Measurements from ENCODE around the gene CCSAP.

DNA sequence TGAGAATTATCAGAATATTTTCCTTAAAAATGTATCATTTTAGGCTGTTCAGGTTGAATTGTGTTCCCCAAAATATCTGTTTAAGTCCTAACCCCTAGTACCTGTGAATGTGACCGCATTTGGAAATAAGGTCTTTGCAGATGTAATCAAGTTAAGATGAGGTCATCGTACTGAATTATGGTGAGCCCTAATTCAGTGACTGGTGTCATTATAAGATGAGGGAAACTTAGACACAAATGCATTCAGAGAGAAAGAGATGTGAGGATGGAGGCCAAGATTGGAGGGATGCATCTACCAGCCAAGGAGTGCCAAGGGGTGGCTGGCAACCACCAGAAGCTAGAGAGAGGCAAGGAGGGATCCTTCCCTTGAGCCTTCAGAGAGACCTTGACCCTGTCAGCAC lies 67.8 kb downstream of the CCSAP start:
- TF ChIP-seq, protein P1, sequence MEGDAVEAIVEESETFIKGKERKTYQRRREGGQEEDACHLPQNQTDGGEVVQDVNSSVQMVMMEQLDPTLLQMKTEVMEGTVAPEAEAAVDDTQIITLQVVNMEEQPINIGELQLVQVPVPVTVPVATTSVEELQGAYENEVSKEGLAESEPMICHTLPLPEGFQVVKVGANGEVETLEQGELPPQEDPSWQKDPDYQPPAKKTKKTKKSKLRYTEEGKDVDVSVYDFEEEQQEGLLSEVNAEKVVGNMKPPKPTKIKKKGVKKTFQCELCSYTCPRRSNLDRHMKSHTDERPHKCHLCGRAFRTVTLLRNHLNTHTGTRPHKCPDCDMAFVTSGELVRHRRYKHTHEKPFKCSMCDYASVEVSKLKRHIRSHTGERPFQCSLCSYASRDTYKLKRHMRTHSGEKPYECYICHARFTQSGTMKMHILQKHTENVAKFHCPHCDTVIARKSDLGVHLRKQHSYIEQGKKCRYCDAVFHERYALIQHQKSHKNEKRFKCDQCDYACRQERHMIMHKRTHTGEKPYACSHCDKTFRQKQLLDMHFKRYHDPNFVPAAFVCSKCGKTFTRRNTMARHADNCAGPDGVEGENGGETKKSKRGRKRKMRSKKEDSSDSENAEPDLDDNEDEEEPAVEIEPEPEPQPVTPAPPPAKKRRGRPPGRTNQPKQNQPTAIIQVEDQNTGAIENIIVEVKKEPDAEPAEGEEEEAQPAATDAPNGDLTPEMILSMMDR (IDR thresholded peaks at IDR 0.05) = no peak
- no peak for TF ChIP-seq ZFX (IDR thresholded peaks at IDR 0.05; ENCODE audit: borderline replicate concordance)

Data from 22Rv1 (cell line).